Caco-2 (cell line): ENCODE data around the gene DLEC1. TPM values are rescaled to one million over a fixed set of nuclear protein-coding genes. Genes with fewer than 3 reads are reported as not detected.
A peak's percentile ranks its signal among the peaks of the same experiment; 100 is the strongest.

Source experiments
- BruUV-seq: library from RNA; stranded (reverse); fragments of 400-500 nt; replicated peaks from 2 replicates; lab custom pipeline; 2021; lab: Mats Ljungman, UMichigan
- CTCF ChIA-PET: fragments of 300-600 bp; sonication (Branson Sonifier 250); formaldehyde crosslinking; loops from one replicate; lab custom pipeline; 2022; ENCODE audit warnings: antibody characterized with exemption; lab: Charles Lee
- POLR2A ChIA-PET: fragments of 300-600 bp; sonication (Branson Sonifier 250); formaldehyde crosslinking; loops from one replicate; lab custom pipeline; 2022; ENCODE audit warnings: antibody characterized with exemption; lab: Charles Lee
- DNase-seq, 2 experiments: peaks; one replicate each; pipeline versions ENCODE4 v3.0.0 to v3.0.0-alpha.2; 2020 to 2022
- H3K27me3 ChIP-seq: replicated peaks from 2 replicates; pipeline ENCODE4 v1.6.0; 2011; ENCODE audit warnings: low read length; ENCODE audit not compliant: control insufficient read depth, insufficient read depth
- H3K36me3 ChIP-seq: 2 replicates; pipeline ENCODE4 v1.5.1; 2011; ENCODE audit warnings: low read length; ENCODE audit not compliant: control insufficient read depth, insufficient read depth
- H3K4me1 ChIP-seq: fragments of 250-450 bp; sonication (Bioruptor Pico); 2 replicates; pipeline ENCODE4 v1.5.1; 2020; ENCODE audit warnings: mild to moderate bottlenecking
- H3K4me3 ChIP-seq: 2 replicates; pipeline ENCODE4 v1.5.1; 2011; ENCODE audit warnings: low read depth, mild to moderate bottlenecking, control low read depth, low read length
- H3K9me3 ChIP-seq: fragments of 250-450 bp; sonication (Bioruptor Pico); 2 replicates; pipeline ENCODE4 v1.5.1; 2020; ENCODE audit warnings: mild to moderate bottlenecking, moderate library complexity
- H3K27ac Mint-ChIP-seq: one replicate; pipeline ENCODE4 v1.8.0; 2022; ENCODE audit warnings: mixed read lengths; ENCODE audit not compliant: unreplicated experiment
- H3K27me3 Mint-ChIP-seq: one replicate; pipeline ENCODE4 v1.8.0; 2022; ENCODE audit warnings: mixed read lengths; ENCODE audit not compliant: insufficient read depth, unreplicated experiment
- H3K36me3 Mint-ChIP-seq: one replicate; pipeline ENCODE4 v1.8.0; 2022; ENCODE audit warnings: mild to moderate bottlenecking, mixed read lengths; ENCODE audit not compliant: insufficient read depth, unreplicated experiment
- H3K4me1 Mint-ChIP-seq: one replicate; pipeline ENCODE4 v1.8.0; 2022; ENCODE audit warnings: low read depth, mixed read lengths; ENCODE audit not compliant: unreplicated experiment
- H3K4me3 Mint-ChIP-seq: one replicate; pipeline ENCODE4 v1.8.0; 2022; ENCODE audit warnings: mild to moderate bottlenecking, moderate library complexity, mixed read lengths; ENCODE audit not compliant: unreplicated experiment
- H3K9me3 Mint-ChIP-seq: one replicate; pipeline ENCODE4 v1.8.0; 2022; ENCODE audit warnings: mixed read lengths; ENCODE audit not compliant: unreplicated experiment
- intact Hi-C: fragments of 100-400 bp; cut with micrococcal nuclease; formaldehyde crosslinking; loops from one replicate; pipeline ENCODE4 v1.10.0; 2022; ENCODE audit not compliant: unreplicated experiment
- total RNA-seq: library from RNA; stranded (reverse); gene quantifications from 2 replicates; pipeline ENCODE4 v1.2.3, GENCODE V29; 2022
- TF ChIP-seq, protein P1 (sequence below), 2 experiments: fragments of 200-600 bp in 1 of 2; IDR thresholded peaks; 1 replicate in 1 of 2; 2 replicates in 1 of 2; pipeline versions ENCODE4 v1.5.1 to v1.8.0; 2011 to 2022; ENCODE audit warnings: antibody characterized with exemption in 1 of 2, control low read depth in 1 of 2, inconsistent platforms in 1 of 2, low read depth in 1 of 2, low read length in 1 of 2, mild to moderate bottlenecking in 1 of 2, moderate library complexity in 1 of 2; ENCODE audit not compliant: insufficient read depth in 1 of 2, severe bottlenecking in 1 of 2, unreplicated experiment in 1 of 2

DLEC1 gene
- total RNA-seq, 1 experiment from 2014 or later: 0.11 TPM

DNA sequence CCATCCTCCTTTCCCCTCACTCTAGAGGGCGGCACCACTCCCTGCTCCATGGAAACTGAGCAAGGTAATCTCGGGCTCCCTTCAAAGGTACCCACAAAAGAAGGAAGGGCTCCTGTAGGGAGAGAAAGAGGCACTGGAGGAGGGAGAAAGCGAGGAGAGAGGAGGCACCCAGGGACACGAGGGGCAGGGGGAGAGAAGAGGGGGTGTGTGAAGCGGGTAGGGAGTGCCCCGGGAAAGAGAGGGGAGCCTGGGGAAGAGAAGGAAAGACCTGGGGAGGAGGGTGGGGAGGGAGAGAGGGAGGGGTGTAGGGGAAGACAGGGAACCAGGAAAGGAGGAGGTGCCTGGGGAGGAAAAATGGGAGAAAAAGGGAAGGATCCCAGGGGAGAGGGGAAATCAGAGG lies 47.9 kb upstream of the DLEC1 start:
- no peak overlapping the region for H3K4me3 ChIP-seq
- no TSS peak for BruUV-seq
- Mint-ChIP-seq H3K27me3 (no peaks in the 10 kb centered on the region), H3K27ac (peak overlapping the region; percentile 100), H3K4me1 (peaks cover 63% of the 10 kb centered on the region), H3K9me3 (no peaks in the 10 kb centered on the region), H3K36me3 (peaks cover 45% of the 10 kb centered on the region), H3K4me3 (peak overlapping the region; percentile 40)
- POLR2A ChIA-PET: no interaction called here
- peaks cover 90% of the 10 kb centered on the region for H3K4me1 ChIP-seq
- TF ChIP-seq, protein P1, sequence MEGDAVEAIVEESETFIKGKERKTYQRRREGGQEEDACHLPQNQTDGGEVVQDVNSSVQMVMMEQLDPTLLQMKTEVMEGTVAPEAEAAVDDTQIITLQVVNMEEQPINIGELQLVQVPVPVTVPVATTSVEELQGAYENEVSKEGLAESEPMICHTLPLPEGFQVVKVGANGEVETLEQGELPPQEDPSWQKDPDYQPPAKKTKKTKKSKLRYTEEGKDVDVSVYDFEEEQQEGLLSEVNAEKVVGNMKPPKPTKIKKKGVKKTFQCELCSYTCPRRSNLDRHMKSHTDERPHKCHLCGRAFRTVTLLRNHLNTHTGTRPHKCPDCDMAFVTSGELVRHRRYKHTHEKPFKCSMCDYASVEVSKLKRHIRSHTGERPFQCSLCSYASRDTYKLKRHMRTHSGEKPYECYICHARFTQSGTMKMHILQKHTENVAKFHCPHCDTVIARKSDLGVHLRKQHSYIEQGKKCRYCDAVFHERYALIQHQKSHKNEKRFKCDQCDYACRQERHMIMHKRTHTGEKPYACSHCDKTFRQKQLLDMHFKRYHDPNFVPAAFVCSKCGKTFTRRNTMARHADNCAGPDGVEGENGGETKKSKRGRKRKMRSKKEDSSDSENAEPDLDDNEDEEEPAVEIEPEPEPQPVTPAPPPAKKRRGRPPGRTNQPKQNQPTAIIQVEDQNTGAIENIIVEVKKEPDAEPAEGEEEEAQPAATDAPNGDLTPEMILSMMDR (IDR thresholded peaks at IDR 0.05; ENCODE audit: insufficient read depth in 1 of 2, low read depth in 1 of 2, low read length in 1 of 2, severe bottlenecking in 1 of 2, unreplicated experiment in 1 of 2): no peak
- CTCF ChIA-PET: no interaction called here
- no peaks in the 10 kb centered on the region for H3K36me3 ChIP-seq
- H3K9me3 ChIP-seq: no peaks in the 10 kb centered on the region
- peak in 1 of 2 experiments; percentile 24 for DNase-seq
- no peaks in the 10 kb centered on the region for H3K27me3 ChIP-seq
- intact Hi-C loops: no loop called here

DNA sequence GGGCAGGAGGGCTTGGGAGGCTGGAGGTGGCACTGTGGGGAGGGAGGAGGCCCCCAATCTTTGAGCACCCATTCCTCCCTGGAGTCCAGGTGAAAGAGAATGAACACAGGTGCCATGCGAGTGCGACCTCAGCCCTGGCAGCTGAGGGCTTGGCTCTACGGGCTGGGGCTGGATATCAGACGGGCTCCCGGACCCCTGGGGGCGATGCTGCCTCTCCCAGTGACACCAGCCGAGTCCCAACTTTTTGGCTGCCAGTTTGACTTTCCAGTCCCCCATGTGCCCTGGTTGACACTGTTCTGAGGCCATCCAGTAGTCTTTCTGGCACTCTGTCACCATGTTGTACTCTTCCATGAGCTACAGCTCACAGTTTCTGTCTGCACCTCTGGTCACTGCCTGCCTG lies 47.2 kb upstream of the DLEC1 start:
- Histone ChIP-seq H3K9me3 (no peaks in the 10 kb centered on the region), H3K4me3 (peak overlapping the region; percentile 24), H3K4me1 (peaks cover 91% of the 10 kb centered on the region), H3K36me3 (no peaks in the 10 kb centered on the region), H3K27me3 (no peaks in the 10 kb centered on the region)
- no peaks in the 10 kb centered on the region for H3K9me3 Mint-ChIP-seq
- H3K4me3 Mint-ChIP-seq: peak overlapping the region; percentile 73
- no TSS peak for BruUV-seq
- no peaks in the 10 kb centered on the region for H3K27me3 Mint-ChIP-seq
- intact Hi-C loops: no loop called here
- ChIA-PET POLR2A (interaction anchor here (0.7 to 1.3 kb wide), 2 partner anchors 12 to 27 kb away, joined by 3 to 5 read pairs; no protein-coding TSS in a partner anchor), CTCF (interaction anchor here (1.2 kb wide), 1 partner anchor 27 kb away, joined by 3 read pairs; no protein-coding TSS in a partner anchor)
- TF ChIP-seq, protein P1 (IDR thresholded peaks at IDR 0.05; ENCODE audit: insufficient read depth in 1 of 2, low read depth in 1 of 2, low read length in 1 of 2, severe bottlenecking in 1 of 2, unreplicated experiment in 1 of 2): no peak
- peaks cover 43% of the 10 kb centered on the region for H3K36me3 Mint-ChIP-seq
- peak in 1 of 2 experiments; percentile 30 for DNase-seq
- H3K4me1 Mint-ChIP-seq: peaks cover 69% of the 10 kb centered on the region
- H3K27ac Mint-ChIP-seq: peak overlapping the region; percentile 100

GRCh38 chr3:37992271-37993066 lies 46.5 kb upstream of the DLEC1 start:
- Mint-ChIP-seq H3K4me3 (peak overlapping the region; percentile 73), H3K27ac (peak overlapping the region; percentile 100), H3K4me1 (peaks cover 70% of the 10 kb centered on the region), H3K9me3 (no peaks in the 10 kb centered on the region), H3K27me3 (no peaks in the 10 kb centered on the region), H3K36me3 (peaks cover 38% of the 10 kb centered on the region)
- Histone ChIP-seq H3K36me3 (no peaks in the 10 kb centered on the region), H3K4me3 (peak overlapping the region; percentile 24), H3K27me3 (no peaks in the 10 kb centered on the region), H3K9me3 (no peaks in the 10 kb centered on the region), H3K4me1 (peaks cover 93% of the 10 kb centered on the region)
- ChIA-PET CTCF (interaction anchor here (0.9 to 1.2 kb wide), 2 partner anchors 11 to 28 kb away, joined by 3 read pairs; no protein-coding TSS in a partner anchor), POLR2A (interaction anchor here (0.7 to 1.3 kb wide), 2 partner anchors 11 to 28 kb away, joined by 3 to 5 read pairs; no protein-coding TSS in a partner anchor)
- peak; percentile 86 to 95 for DNase-seq
- intact Hi-C loops: loop anchor here (1.0 kb wide), 1 partner anchor 56 kb away; no protein-coding TSS in a partner anchor
- BruUV-seq: TSS peak; percentile 93
- TF ChIP-seq, protein P1 (IDR thresholded peaks at IDR 0.05; ENCODE audit: insufficient read depth in 1 of 2, low read depth in 1 of 2, low read length in 1 of 2, severe bottlenecking in 1 of 2, unreplicated experiment in 1 of 2): no peak
